ENCODE results near the gene CDKN2AIPNL.
"Not testable (repeated sequence)": the region's sequence is repeated elsewhere in the genome, so short reads cannot be mapped to it uniquely, and the experiment has no call there.

The CDKN2AIPNL gene

DNA sequence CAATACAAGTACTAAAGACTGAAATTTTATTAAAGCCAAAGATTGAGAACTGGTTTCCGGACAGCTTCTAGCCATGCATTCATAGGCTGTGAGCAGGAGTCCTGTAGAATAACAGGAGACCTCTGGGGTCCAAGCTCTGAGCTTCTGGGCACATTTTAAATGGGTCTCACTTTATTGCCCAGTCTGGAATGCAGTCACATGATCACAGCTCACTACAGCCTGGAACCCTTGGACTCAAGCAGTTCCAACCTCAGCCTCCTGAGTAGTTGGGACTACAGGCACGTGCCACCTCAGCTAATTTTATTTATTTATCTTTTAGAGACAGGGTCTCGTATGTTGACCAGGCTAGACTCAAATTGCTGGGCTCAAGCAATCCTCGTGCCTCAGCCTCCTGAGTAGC is 15.4 kb downstream of the CDKN2AIPNL start:
- DNase-seq = no peak

DNA sequence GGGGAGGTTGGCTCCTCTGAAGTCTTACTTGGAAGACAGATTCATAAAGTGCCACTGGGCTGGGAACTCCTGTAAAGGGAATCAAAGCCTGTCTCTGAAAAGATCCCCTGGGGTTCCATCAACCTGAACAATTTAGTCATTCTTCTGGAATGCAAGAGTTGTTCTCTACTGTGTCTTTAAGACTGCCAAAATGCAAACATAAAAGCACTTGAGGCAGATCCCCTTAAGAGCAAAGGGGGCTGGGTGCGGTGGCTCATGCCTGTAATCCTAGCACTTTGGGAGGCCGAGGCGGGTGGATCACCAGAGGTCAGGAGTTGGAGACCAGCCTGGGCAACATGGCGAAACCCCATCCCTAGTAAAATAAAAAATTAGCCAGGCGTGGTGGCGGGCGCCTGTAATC is 16.7 kb downstream of the CDKN2AIPNL start:
- DNase-seq = no peak

DNA sequence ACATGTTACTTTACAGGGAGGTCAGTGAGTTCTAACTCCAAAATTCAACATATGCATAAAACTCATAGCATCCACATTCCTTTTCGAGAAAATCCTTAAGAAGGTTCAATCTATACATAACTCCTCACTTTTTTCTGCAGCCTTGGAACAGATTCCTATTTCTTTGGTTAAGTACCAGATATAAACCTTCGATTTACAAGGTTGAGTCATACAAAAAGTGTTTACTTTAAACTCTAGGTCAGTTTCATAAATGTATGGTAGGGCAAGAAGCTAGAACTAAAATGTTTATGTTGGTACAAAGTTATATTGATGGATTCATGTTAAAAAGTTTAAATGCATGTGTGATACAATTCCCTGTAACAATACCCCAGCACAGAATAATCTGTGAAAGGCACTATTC is 19.4 kb downstream of the CDKN2AIPNL start:
- DNase-seq = no peak

DNA sequence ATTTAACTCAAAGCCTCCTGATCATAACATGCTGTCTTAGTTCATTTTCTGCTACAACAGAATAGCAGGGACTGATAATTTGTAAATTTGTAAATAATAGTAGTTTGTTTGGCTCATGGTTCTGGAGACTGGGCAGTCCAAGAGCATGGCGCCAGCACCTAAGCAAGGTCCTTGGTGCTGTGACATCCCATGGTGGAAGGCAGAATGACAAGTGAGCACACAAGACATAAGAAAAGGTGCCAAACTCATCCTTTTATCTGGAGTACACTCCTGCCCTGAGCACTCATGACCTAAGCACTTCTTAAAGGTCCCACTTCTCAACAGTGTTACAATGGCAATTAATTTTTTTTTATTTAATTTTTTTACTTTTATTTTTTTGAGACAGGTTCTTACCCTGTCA is 24.2 kb downstream of the CDKN2AIPNL start:
- no peak for DNase-seq

- DNase-seq = no peak
Measured at GRCh38 chr5:134383980-134384697, 27.5 kb downstream of the CDKN2AIPNL start.

- DNase-seq = not testable (repeated sequence)
Measured at GRCh38 chr5:134382204-134382603, 29.5 kb downstream of the CDKN2AIPNL start.

- no peak for DNase-seq
Measured at GRCh38 chr5:134380346-134380745, 31.3 kb downstream of the CDKN2AIPNL start.

- DNase-seq = no peak
Measured at GRCh38 chr5:134374232-134374631, 37.4 kb downstream of the CDKN2AIPNL start.

DNA sequence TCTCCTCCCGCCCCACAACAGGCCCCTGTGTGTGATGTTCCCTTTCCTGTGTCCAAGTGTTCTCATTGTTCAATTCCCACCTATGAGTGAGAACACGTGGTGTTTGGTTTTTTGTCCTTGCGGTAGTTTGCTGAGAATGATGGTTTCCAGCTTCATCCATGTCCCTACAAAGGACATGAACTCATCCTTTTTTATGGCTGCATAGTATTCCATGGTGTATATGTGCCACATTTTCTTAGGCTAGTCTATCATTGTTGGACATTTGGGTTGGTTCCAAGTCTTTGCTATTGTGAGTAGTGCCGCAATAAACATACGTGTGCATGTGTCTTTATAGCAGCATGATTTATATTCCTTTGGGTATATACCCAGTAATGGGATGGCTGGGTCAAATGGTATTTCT is 38.0 kb downstream of the CDKN2AIPNL start:
- not testable (repeated sequence) for DNase-seq

GRCh38 chr5:134371834-134372340 is 39.8 kb downstream of the CDKN2AIPNL start:
- peak; percentile 29 for DNase-seq

DNA sequence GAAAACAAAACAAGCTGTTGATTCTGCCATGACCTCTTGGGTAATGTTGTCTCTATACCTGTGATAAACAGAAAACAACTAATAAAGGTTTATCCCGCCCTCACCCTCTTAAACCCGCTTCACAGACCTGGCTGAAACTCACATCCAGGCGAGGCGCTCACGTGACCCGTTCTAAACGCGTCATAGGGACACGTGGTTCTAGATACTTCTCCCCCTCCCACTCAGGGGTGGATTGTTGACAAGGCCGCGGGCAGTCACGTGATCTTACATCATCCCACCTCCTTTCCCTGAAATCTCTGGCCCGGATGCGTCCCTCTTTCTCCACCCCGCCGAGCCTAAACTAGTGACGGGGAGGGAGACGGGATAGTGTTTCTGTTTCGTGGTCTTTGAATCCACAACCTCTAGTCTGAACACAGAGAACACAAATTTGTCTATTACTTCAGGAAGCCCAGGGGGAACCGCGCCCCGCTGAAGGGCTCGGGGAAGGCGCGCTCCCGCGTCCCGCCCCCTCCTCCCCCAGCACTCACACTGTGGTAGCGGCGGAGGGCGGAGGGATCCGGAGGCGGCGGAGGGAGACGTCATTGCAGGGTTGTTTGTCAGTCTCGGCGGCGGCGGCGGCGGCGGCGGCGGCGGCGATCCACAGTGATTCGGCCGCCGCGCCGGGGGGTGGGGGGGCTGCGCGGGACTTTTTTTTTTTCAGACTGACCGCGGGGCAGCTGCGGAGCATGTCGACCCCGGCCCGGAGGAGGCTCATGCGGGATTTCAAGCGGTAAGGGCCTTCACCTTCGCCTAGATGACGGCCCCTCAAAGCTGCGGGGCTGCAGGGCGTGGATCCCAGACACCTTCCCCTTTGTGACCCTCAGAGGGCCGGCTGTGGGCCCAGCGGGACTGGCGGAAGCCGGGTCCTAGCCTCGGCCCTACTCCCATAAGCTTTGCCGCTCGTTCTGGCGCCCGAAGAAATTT is 40.5 kb downstream of the CDKN2AIPNL start, which contains the start of gene UBE2B:
Gene UBE2B (plus strand): TSS at position 699 of the 963 bp plus-strand sequence. CDS start 27 bp downstream, at position 726.
- DNase-seq = peak; percentile 93

- no peak for DNase-seq
Measured at GRCh38 chr5:134370311-134370870, 41.3 kb downstream of the CDKN2AIPNL start.

DNA sequence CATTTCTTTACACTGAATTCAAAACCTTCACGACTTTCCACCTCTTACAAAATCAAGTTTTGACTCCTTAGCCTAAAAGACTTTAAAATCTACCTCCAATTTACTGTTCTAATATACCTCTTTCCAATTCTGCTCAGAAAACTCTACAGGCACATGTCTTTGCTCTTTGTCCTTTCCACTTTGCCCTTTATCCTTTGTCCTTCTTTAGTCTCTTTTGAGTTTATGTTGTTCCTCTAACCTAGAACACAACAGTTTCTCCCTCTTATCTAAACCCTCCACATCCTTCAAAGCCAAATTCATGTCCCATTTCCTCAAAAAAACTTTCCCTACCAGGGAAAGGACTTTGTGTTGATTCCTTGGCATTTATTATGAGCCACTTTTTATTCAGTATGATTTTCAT is 46.1 kb downstream of the CDKN2AIPNL start:
- DNase-seq = no peak

DNA sequence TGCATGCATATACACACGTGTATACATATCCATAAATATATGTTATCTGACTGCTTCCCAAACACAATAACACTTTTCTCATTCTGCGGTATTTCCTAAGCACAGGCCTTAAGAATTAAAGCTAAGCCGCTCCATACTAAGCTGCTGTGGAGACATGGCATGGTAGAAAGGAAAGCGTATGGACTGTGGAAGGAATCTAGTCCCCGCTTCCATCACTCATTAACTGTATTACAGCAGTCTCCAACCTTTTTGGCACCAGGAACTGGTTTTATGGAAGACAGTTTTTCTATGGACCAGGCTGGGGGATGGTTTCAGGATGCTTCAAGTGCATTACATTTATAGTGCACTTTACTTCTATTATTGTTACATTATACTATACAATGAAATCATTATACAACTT is 56.0 kb downstream of the CDKN2AIPNL start:
- no peak for DNase-seq

Measured in activated effector memory CD4-positive, alpha-beta T cell treated with Interleukin-2 at 50 U/mL for 16 hours (primary cell).